ENCODE results near the gene ZNF212. TPM values are rescaled to one million over a fixed set of nuclear protein-coding genes. Genes with fewer than 3 reads are reported as not detected.

Gene ZNF212
- polyA plus RNA-seq, 1 of the 3 experiments (the other 2 are of a cell fraction): 11.5 TPM

DNA sequence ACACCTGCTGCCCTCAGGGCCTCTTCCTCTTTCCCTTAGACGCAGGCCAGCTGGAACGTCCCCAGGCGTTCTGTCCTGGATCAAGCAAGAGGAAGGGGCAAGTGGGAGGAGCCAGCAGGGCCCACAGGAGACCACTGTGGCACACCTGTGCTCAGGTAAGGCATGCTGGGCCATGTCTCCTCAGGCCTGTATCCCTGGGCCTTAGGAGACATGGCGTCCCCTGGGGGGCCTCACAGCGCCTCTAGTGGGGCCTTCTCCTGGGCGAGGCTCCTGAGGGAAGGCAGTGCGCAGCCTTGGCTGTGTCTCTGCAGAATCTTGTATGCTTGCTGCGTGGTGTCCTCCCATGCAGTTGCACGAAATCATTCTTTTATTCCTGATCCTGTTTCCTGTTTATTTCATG lies 53.9 kb downstream of the ZNF212 start:
- H3K9me2 ChIP-seq: no peaks in the 10 kb centered on the region
- peaks cover 0 to 2% of the 10 kb centered on the region in 2 experiments; a peak in 1 of 4 replicates for H3K4me1 ChIP-seq (ENCODE audit: control insufficient read depth in 1 of 2, insufficient read depth in 2 of 2, low read depth in 1 of 2, low read length in 1 of 2)
- 90% methylated on average over 9 of the region's 9 CpGs for WGBS (ENCODE audit: low lambda C conversion rate)
- H3F3A ChIP-seq (replicated peaks; ENCODE audit: insufficient read depth): no peaks in the 10 kb centered on the region
- no peak for DNase-seq
- no peaks in the 10 kb centered on the region for H3K9me3 ChIP-seq
- H3K27me3 ChIP-seq (ENCODE audit: insufficient read depth): no peaks in the 10 kb centered on the region
- peaks cover 0 to 15% of the 10 kb centered on the region in 2 experiments for H3K36me3 ChIP-seq (replicated peaks in 1 of 2; ENCODE audit: control insufficient read depth in 1 of 2, insufficient read depth in 2 of 2, low read length in 1 of 2)
- no peaks in the 10 kb centered on the region for H3K79me2 ChIP-seq (ENCODE audit: insufficient read depth)
- H3K4me2 ChIP-seq: no peak overlapping the region
- H3K9ac ChIP-seq: no peak overlapping the region
- CTCF ChIA-PET: interaction anchor here (0.6 to 1.3 kb wide), 2 partner anchors 17 to 32 kb away, joined by 3 to 4 read pairs; no protein-coding TSS in a partner anchor
- H4K20me1 ChIP-seq (ENCODE audit: insufficient read depth): no peaks in the 10 kb centered on the region
- no peak overlapping the region for H3K27ac ChIP-seq (ENCODE audit: low read depth in 2 of 2, low read length in 1 of 2)
- no peak overlapping the region for H3K4me3 ChIP-seq (ENCODE audit: low read depth in 2 of 2, low read length in 1 of 2)
- no peak overlapping the region for H2AFZ ChIP-seq (ENCODE audit: low read depth)
- no peak for TF ChIP-seq ZBTB33 (IDR thresholded peaks at IDR 0.05; ENCODE audit: borderline replicate concordance, low read depth)
- no peak for TF ChIP-seq SMC3 (IDR thresholded peaks at IDR 0.05; ENCODE audit: low read depth, low read length)
- TF ChIP-seq TAF1 (IDR thresholded peaks at IDR 0.05; ENCODE audit: borderline replicate concordance, low read depth, low read length): no peak
- POLR2A ChIA-PET: no interaction called here

DNA sequence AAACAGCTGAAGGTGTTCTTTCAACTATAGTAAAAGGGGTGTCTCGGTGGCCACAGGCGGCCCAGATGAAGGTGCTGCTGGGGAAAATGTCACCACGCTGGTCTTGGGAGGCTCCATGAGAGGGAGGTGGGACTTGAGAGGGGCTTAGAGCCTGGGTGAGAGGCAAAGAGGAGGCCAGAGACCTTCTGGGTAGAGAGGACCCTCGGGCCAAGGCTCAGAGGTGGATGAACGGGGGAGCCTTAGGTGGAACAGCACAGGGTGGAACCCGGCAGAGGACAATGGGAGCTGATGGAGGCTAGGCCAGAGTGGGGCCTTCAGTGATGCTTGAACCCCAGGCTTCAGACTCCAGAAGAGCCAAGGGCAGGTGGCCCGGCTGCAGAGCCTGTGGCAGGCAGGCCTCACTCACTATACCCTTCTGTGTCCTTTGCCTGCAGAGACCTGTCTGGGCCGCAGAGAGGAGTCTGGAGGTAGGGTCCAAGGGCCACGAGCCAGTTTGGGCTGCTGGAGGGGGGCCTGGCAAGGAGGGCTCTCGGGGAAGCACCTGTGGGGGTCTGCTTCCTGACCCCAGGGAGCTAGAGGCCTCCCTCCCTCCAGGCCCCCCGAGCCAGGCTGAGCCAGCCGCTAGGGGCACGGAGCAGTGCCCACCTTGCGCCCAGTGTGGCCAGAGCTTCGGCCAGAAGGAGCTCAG lies 54.6 kb downstream of the ZNF212 start:
- Histone ChIP-seq H3K4me3 (ENCODE audit: low read depth in 2 of 2, low read length in 1 of 2) (no peak overlapping the region), H3K27ac (ENCODE audit: low read depth in 2 of 2, low read length in 1 of 2) (no peak overlapping the region), H3K9ac (no peak overlapping the region), H3K36me3 (replicated peaks in 1 of 2; ENCODE audit: control insufficient read depth in 1 of 2, insufficient read depth in 2 of 2, low read length in 1 of 2) (peaks cover 0 to 13% of the 10 kb centered on the region in 2 experiments), H3K27me3 (ENCODE audit: insufficient read depth) (no peaks in the 10 kb centered on the region), H4K20me1 (ENCODE audit: insufficient read depth) (no peaks in the 10 kb centered on the region), H3F3A (replicated peaks; ENCODE audit: insufficient read depth) (no peaks in the 10 kb centered on the region), H3K9me3 (no peaks in the 10 kb centered on the region), H3K79me2 (ENCODE audit: insufficient read depth) (no peaks in the 10 kb centered on the region), H3K4me2 (no peak overlapping the region), H3K4me1 (ENCODE audit: control insufficient read depth in 1 of 2, insufficient read depth in 2 of 2, low read depth in 1 of 2, low read length in 1 of 2) (peaks cover 0 to 2% of the 10 kb centered on the region in 2 experiments; a peak in 1 of 4 replicates), H2AFZ (ENCODE audit: low read depth) (no peak overlapping the region), H3K9me2 (no peaks in the 10 kb centered on the region)
- peak; percentile 30 for DNase-seq
- CTCF ChIA-PET: interaction anchor here (0.8 kb wide), 1 partner anchor 32 kb away, joined by 3 read pairs; the partner anchor contains the start of gene ZNF783
- POLR2A ChIA-PET: interaction anchor here (1.8 kb wide), 1 partner anchor 9 kb away, joined by 6 read pairs; no protein-coding TSS in a partner anchor
- TF ChIP-seq, protein P1, sequence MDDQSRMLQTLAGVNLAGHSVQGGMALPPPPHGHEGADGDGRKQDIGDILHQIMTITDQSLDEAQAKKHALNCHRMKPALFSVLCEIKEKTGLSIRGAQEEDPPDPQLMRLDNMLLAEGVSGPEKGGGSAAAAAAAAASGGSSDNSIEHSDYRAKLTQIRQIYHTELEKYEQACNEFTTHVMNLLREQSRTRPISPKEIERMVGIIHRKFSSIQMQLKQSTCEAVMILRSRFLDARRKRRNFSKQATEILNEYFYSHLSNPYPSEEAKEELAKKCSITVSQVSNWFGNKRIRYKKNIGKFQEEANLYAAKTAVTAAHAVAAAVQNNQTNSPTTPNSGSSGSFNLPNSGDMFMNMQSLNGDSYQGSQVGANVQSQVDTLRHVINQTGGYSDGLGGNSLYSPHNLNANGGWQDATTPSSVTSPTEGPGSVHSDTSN (IDR thresholded peaks at IDR 0.05): no peak
- no peak for TF ChIP-seq USF2 (IDR thresholded peaks at IDR 0.05; ENCODE audit: borderline replicate concordance, low read depth, low read length)
- no peak for TF ChIP-seq FOSL2 (IDR thresholded peaks at IDR 0.05; ENCODE audit: borderline replicate concordance, low read depth)
- no peak for TF ChIP-seq MEF2A (IDR thresholded peaks at IDR 0.05; ENCODE audit: borderline replicate concordance, low read depth)
- TF ChIP-seq GABPA (IDR thresholded peaks at IDR 0.05; ENCODE audit: low read depth): no peak
- TF ChIP-seq MXI1 (IDR thresholded peaks at IDR 0.05; ENCODE audit: low read depth, low read length): no peak
- TF ChIP-seq NRF1 (IDR thresholded peaks at IDR 0.05; ENCODE audit: low read depth, low read length): no peak
- TF ChIP-seq EZH2phosphoT487 (IDR thresholded peaks at IDR 0.05; ENCODE audit: borderline replicate concordance, low read depth): no peak
- TF ChIP-seq MAX (IDR thresholded peaks at IDR 0.05; ENCODE audit: low read depth): no peak
- TF ChIP-seq USF1 (IDR thresholded peaks at IDR 0.05; ENCODE audit: borderline replicate concordance, low read depth): no peak
- TF ChIP-seq SMC3 (IDR thresholded peaks at IDR 0.05; ENCODE audit: low read depth, low read length): no peak
- no peak for TF ChIP-seq RFX5 (IDR thresholded peaks at IDR 0.05; ENCODE audit: low read length)
- TF ChIP-seq CHD2 (IDR thresholded peaks at IDR 0.05; ENCODE audit: low read length, partially characterized antibody): no peak
- no peak for TF ChIP-seq RCOR1 (IDR thresholded peaks at IDR 0.05; ENCODE audit: low read length)
- no peak for TF ChIP-seq EP300 (IDR thresholded peaks at IDR 0.05; ENCODE audit: borderline replicate concordance in 1 of 2, low read depth in 1 of 2, low read length in 1 of 2)
- no peak for TF ChIP-seq RAD21 (IDR thresholded peaks at IDR 0.05; ENCODE audit: low read length)
- WGBS (ENCODE audit: low lambda C conversion rate): 82% methylated on average over 12 of the region's 15 CpGs

All from SK-N-SH (cell line).